PFSK-1 (cell line): ENCODE data around the gene CRB1.

Experiments
- POLR2AphosphoS5 ChIP-seq: IDR thresholded peaks from 2 replicates; pipeline ENCODE4 v1.6.1; 2012; ENCODE audit warnings: low read depth, mild to moderate bottlenecking, control low read depth, low read length, moderate library complexity
- SIN3A ChIP-seq: IDR thresholded peaks from 2 replicates; pipeline ENCODE4 v1.6.1; 2012; ENCODE audit warnings: mild to moderate bottlenecking, low read length, moderate library complexity, borderline replicate concordance; ENCODE audit not compliant: insufficient read depth
- TF ChIP-seq, protein P1 (sequence below), 2 experiments: IDR thresholded peaks; 2 replicates each; pipeline versions ENCODE4 v1.6.1 to v1.8.0; 2011 to 2012; ENCODE audit warnings: low read depth in 2 of 2, low read length in 2 of 2, control low read depth in 1 of 2, inconsistent platforms in 1 of 2, mild to moderate bottlenecking in 1 of 2, moderate library complexity in 1 of 2; ENCODE audit not compliant: insufficient read depth in 1 of 2

DNA sequence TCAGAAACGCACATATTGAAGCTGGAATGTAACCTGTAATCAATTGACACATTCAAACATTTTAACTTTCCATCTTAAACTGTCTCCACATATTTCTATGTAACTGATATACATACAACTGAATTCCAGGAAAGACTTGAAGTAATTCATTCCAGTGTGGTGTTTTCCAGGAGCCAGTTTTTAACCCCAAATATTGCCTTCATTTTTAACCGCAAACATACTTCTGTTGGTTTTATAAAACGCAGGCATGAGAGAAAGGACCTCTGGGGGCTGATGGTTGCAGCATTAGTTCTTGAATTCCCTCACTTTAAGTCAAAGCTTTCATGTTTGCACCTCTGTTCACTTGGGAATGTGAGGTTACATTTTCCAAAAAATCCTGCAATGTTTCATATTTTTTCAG, 204.1 kb downstream of the CRB1 start:
- TF ChIP-seq, protein P1, sequence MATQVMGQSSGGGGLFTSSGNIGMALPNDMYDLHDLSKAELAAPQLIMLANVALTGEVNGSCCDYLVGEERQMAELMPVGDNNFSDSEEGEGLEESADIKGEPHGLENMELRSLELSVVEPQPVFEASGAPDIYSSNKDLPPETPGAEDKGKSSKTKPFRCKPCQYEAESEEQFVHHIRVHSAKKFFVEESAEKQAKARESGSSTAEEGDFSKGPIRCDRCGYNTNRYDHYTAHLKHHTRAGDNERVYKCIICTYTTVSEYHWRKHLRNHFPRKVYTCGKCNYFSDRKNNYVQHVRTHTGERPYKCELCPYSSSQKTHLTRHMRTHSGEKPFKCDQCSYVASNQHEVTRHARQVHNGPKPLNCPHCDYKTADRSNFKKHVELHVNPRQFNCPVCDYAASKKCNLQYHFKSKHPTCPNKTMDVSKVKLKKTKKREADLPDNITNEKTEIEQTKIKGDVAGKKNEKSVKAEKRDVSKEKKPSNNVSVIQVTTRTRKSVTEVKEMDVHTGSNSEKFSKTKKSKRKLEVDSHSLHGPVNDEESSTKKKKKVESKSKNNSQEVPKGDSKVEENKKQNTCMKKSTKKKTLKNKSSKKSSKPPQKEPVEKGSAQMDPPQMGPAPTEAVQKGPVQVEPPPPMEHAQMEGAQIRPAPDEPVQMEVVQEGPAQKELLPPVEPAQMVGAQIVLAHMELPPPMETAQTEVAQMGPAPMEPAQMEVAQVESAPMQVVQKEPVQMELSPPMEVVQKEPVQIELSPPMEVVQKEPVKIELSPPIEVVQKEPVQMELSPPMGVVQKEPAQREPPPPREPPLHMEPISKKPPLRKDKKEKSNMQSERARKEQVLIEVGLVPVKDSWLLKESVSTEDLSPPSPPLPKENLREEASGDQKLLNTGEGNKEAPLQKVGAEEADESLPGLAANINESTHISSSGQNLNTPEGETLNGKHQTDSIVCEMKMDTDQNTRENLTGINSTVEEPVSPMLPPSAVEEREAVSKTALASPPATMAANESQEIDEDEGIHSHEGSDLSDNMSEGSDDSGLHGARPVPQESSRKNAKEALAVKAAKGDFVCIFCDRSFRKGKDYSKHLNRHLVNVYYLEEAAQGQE (IDR thresholded peaks at IDR 0.05; ENCODE audit: insufficient read depth in 1 of 2, low read depth in 2 of 2, low read length in 2 of 2): no peak
- no peak for TF ChIP-seq POLR2AphosphoS5
- TF ChIP-seq SIN3A: no peak
